Activated T-helper 2 cell treated with anti-CD3 and anti-CD28 coated beads, Interferon-gamma antibody, Interleukin-2, Interleukin-4, amounts not matched to agents 10 μg/mL and 5 μg/mL and 100 μg/mL, durations not matched to agents 14 hours and 24 hours and 36 hours (primary cell): ENCODE measurements around the gene PTGES2. TPM values are rescaled to one million over a fixed set of nuclear protein-coding genes. Genes with fewer than 3 reads are reported as not detected.
A peak's percentile ranks its signal among the peaks of the same experiment; 100 is the strongest.

ENCODE experiments used
- DNase-seq: peaks from one replicate; pipeline ENCODE4 v3.0.0; 2021; ENCODE audit warnings: low spot score
- H3K27ac Mint-ChIP-seq: one replicate; pipeline ENCODE4 v1.8.0; 2021; ENCODE audit warnings: mixed read lengths
- H3K27me3 Mint-ChIP-seq: one replicate; pipeline ENCODE4 v1.8.0; 2021; ENCODE audit warnings: low read depth, mixed read lengths
- H3K36me3 Mint-ChIP-seq: one replicate; pipeline ENCODE4 v1.8.0; 2021; ENCODE audit warnings: low read depth, mixed read lengths
- H3K4me1 Mint-ChIP-seq: one replicate; pipeline ENCODE4 v1.8.0; 2021; ENCODE audit warnings: low read depth, mixed read lengths
- H3K4me3 Mint-ChIP-seq: one replicate; pipeline ENCODE4 v1.8.0; 2021; ENCODE audit warnings: low read depth, mild to moderate bottlenecking, moderate library complexity, mixed read lengths
- H3K9me3 Mint-ChIP-seq: one replicate; pipeline ENCODE4 v1.8.0; 2021; ENCODE audit warnings: mixed read lengths
- intact Hi-C: fragments of 100-400 bp; cut with micrococcal nuclease; formaldehyde crosslinking; loops from one replicate; pipeline ENCODE4 v1.15.1; 2023
- total RNA-seq: library from RNA; stranded (reverse); gene quantifications from 2 replicates; pipeline ENCODE4 v1.2.3, GENCODE V29; 2022

PTGES2 gene
- total RNA-seq, 1 donor from 2014 or later, result 77.6 TPM

GRCh38 chr9:128098297-128099230, 29.0 kb downstream of the PTGES2 start:
- H3K27me3 Mint-ChIP-seq, result no peaks in the 10 kb centered on the region

GRCh38 chr9:128097543-128098296, 29.8 kb downstream of the PTGES2 start:
- no peaks in the 10 kb centered on the region for H3K9me3 Mint-ChIP-seq
- no peak overlapping the region for H3K4me3 Mint-ChIP-seq
- H3K27ac Mint-ChIP-seq, result peak overlapping the region; percentile 49
- peaks cover 31% of the 10 kb centered on the region for H3K36me3 Mint-ChIP-seq
- no peaks in the 10 kb centered on the region for H3K27me3 Mint-ChIP-seq
- peaks cover 57% of the 10 kb centered on the region for H3K4me1 Mint-ChIP-seq
- intact Hi-C loops, result loop anchor here (1.0 kb wide), 1 partner anchor 71 kb away; no protein-coding TSS in a partner anchor
- no peak for DNase-seq

More at GRCh38 chr9:128098297-128099230, 29.0 kb downstream of the PTGES2 start:
- intact Hi-C loops, result loop anchor here (1.0 kb wide), 1 partner anchor 72 kb away; no protein-coding TSS in a partner anchor
- peaks cover 33% of the 10 kb centered on the region for H3K36me3 Mint-ChIP-seq
- H3K4me1 Mint-ChIP-seq, result peaks cover 56% of the 10 kb centered on the region
- peak overlapping the region; percentile 5 for H3K4me3 Mint-ChIP-seq
- peak overlapping the region; percentile 49 for H3K27ac Mint-ChIP-seq
- H3K9me3 Mint-ChIP-seq, result no peaks in the 10 kb centered on the region
- DNase-seq, result no peak

DNA sequence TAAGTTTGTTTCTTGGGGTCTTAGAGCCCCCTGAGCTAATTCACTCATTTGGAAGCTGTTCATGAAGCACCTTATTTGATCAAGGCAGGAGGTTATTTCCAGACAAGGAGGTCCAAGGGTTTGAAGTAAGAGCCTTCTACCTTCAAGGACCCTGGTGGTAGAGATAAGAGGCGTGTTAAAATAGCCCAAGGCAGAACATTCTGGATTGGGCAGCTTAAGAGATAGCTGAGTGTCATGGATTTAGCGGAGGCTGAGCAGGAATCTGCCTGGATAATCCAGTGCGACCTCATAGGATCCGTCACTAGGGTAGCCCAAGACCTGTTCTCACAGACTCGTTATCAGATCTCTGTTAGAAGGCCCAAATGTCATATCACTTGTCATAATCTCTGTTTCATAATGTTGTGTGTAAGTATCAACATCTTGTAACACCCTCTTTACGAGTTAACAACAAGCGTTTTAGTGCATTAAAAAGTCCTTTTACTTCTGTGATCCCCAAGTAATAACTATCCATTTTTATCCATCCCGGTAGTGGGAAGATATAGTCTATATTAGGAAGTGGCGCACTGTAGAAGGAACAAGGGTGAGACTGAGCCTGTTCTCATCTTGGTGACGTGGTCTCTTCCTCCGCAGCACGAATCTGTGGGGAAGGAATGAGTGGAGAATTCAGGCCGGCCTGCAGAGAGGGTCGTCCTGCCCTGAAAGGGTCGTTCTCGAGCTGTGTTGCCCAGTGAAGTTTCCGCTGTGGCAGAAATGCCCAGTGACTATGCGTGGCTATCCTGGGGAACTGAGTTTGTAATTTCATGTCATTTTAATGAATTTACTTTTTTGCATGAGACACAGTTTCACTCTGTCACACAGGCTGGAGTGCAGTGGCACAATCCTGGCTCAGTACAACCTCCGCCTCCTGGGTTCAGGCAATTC, 30.7 kb downstream of the PTGES2 start:
- intact Hi-C loops, result no loop called here
- Mint-ChIP-seq H3K27me3 (no peaks in the 10 kb centered on the region), H3K27ac (peak overlapping the region; percentile 39), H3K4me1 (peaks cover 63% of the 10 kb centered on the region), H3K4me3 (no peak overlapping the region), H3K9me3 (no peaks in the 10 kb centered on the region), H3K36me3 (peaks cover 23% of the 10 kb centered on the region)
- DNase-seq, result no peak

DNA sequence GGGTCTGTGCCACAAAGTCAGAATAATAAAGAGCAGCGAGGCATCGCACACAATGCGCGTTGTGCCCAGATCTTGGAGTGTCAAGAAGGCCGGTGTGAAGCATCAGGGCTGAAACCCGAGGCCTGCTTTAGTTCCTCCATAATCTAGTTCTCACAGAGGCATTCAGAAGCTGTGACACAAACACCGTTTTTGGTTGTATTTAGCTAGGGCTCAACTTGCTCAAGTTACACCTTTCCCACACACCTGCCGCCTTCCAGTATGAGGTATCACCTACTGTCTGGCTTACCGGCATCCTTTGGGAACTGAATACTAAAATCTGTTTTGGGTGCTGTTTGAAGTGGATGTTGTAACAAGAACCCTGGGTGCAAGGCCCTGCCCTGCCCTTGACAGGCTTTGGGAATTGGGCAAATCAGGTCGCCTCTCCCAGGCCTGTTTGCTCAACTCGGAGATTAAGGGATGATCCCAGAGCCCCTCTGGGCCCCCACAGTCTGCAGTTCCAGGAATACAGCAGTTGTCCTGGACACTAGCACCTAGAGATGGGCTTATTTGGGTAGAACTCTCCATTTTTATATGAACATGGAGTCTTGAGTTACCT, 32.5 kb downstream of the PTGES2 start:
- H3K4me3 Mint-ChIP-seq, result peak overlapping the region; percentile 54
- peaks cover 69% of the 10 kb centered on the region for H3K4me1 Mint-ChIP-seq
- peak overlapping the region; percentile 98 for H3K27ac Mint-ChIP-seq
- DNase-seq, result no peak
- no peaks in the 10 kb centered on the region for H3K27me3 Mint-ChIP-seq
- H3K9me3 Mint-ChIP-seq, result no peaks in the 10 kb centered on the region
- intact Hi-C loops, result loop anchor here (1.0 kb wide), 1 partner anchor 28 kb away; the partner anchor contains the start of gene NAIF1
- peaks cover 14% of the 10 kb centered on the region for H3K36me3 Mint-ChIP-seq

- intact Hi-C loops, result loop anchor here (1.0 kb wide), 1 partner anchor 27 kb away; the partner anchor contains the start of gene NAIF1
- H3K27me3 Mint-ChIP-seq, result no peaks in the 10 kb centered on the region
- peak; percentile 77 for DNase-seq
- peak overlapping the region; percentile 98 for H3K27ac Mint-ChIP-seq
- H3K4me3 Mint-ChIP-seq, result peak overlapping the region; percentile 60
- H3K9me3 Mint-ChIP-seq, result no peaks in the 10 kb centered on the region
- peaks cover 65% of the 10 kb centered on the region for H3K4me1 Mint-ChIP-seq
- peaks cover 14% of the 10 kb centered on the region for H3K36me3 Mint-ChIP-seq
Measured at GRCh38 chr9:128094166-128094949, 33.2 kb downstream of the PTGES2 start.

DNA sequence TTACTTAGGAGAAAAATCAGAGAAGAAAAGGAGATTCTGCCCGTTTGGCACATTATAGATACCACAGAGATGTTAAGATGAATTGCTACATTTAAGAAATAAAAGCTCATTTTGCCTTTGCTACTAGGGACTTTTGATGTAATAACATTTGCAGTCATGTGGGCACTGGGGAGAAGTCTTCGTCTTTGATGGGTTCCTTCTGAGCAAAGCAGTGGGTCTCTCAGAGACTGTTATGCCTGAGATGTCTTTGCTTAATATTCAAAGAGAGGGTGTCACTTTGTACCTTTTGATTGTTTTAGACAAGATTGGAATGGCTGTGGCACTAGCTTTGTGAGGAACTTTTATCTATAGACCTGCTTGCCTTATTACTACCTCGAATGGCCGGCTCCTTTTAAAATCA, 34.5 kb downstream of the PTGES2 start:
- intact Hi-C loops, result no loop called here
- Mint-ChIP-seq H3K27me3 (no peaks in the 10 kb centered on the region), H3K4me1 (peaks cover 59% of the 10 kb centered on the region), H3K27ac (peak overlapping the region; percentile 98), H3K36me3 (peaks cover 14% of the 10 kb centered on the region), H3K4me3 (no peak overlapping the region), H3K9me3 (no peaks in the 10 kb centered on the region)
- DNase-seq, result no peak

- no peaks in the 10 kb centered on the region for H3K9me3 Mint-ChIP-seq
- DNase-seq, result no peak
- intact Hi-C loops, result no loop called here
- H3K36me3 Mint-ChIP-seq, result peaks cover 14% of the 10 kb centered on the region
- peak overlapping the region; percentile 98 for H3K27ac Mint-ChIP-seq
- H3K4me3 Mint-ChIP-seq, result no peak overlapping the region
- no peaks in the 10 kb centered on the region for H3K27me3 Mint-ChIP-seq
- peaks cover 61% of the 10 kb centered on the region for H3K4me1 Mint-ChIP-seq
Measured at GRCh38 chr9:128092199-128092977, 35.1 kb downstream of the PTGES2 start.

DNA sequence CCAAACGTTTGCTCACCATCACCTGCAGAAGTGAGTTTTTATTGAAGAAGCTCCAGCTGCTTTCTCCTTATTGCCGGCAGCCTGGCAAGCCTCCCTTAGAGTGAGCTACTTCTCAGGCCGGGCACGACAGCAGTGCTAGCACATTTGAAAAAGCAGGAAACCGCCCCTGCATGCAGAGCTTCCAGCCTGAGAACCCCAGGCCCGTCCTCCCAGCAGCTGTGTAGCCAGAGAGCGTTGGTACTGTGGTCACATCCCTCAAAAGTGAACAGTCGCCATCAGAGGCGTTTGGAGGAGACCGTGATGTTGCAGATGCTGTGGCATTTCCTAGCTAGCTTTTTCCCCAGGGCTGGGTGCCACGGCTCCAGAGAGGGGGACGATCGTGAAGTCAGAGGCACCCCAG, 36.0 kb downstream of the PTGES2 start:
- intact Hi-C loops, result no loop called here
- no peak for DNase-seq
- Mint-ChIP-seq H3K27me3 (no peaks in the 10 kb centered on the region), H3K27ac (peak overlapping the region; percentile 13), H3K9me3 (no peaks in the 10 kb centered on the region), H3K4me3 (no peak overlapping the region), H3K36me3 (peaks cover 14% of the 10 kb centered on the region), H3K4me1 (peaks cover 54% of the 10 kb centered on the region)

DNA sequence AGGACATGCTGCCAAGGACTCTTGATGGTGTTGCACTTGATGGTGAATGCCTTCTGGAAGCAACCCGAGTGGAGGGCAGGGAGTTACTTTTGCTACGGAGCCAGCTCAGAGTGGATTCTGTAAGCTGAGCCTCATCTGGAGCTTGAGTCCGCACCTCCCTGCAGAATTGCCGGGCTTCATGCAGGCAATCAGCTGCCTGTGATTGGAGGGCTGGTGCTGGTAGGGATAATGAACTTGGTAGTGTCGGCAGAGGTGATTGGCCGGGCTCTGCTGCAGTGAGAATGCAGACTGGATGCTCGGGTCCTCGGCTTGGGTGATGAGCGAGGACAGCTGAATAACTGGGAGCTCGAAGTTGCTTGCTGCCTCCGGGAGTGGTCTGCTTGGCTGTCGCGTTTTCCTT, 36.4 kb downstream of the PTGES2 start:
- Mint-ChIP-seq H3K9me3 (no peaks in the 10 kb centered on the region), H3K27me3 (no peaks in the 10 kb centered on the region), H3K27ac (no peak overlapping the region), H3K36me3 (peaks cover 14% of the 10 kb centered on the region), H3K4me3 (no peak overlapping the region), H3K4me1 (peaks cover 52% of the 10 kb centered on the region)
- intact Hi-C loops, result no loop called here
- DNase-seq, result no peak

DNA sequence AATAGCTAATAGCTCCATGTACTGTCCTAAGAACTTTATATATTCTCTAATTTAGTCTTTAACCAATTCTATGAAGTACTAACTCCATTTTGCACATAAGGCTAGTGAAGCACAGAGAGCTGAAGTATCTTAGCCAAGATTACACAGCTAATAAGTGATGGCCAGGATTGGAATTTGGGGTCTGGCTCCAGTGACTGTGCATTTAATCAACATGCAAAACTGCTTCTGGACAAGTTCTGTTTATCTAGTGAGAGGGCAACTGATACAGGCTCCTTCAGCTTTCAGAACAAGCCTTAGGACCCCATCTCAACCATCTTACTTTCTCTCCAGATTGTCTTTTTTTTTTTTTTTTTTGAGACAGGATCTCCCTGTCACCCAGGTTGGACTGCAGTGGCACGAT, 38.2 kb downstream of the PTGES2 start:
- H3K27ac Mint-ChIP-seq, result no peak overlapping the region
- peaks cover 42% of the 10 kb centered on the region for H3K4me1 Mint-ChIP-seq
- H3K36me3 Mint-ChIP-seq, result peaks cover 20% of the 10 kb centered on the region
- H3K4me3 Mint-ChIP-seq, result no peak overlapping the region
- intact Hi-C loops, result no loop called here
- DNase-seq, result no peak
- H3K27me3 Mint-ChIP-seq, result no peaks in the 10 kb centered on the region
- H3K9me3 Mint-ChIP-seq, result no peaks in the 10 kb centered on the region
